NCI-H2196 treated with DMSO at 0.1 percent for 48 hours (cell line): ENCODE data around the gene ELP4.

Experiments used
- DNase-seq: peaks from one replicate; lab custom pipeline; 2025; ENCODE audit not compliant: unreplicated experiment; lab: John Stamatoyannopoulos, UW

Gene ELP4

GRCh38 chr11:31768749-31769640, 259.4 kb downstream of the ELP4 start:
- no peak for DNase-seq

- no peak for DNase-seq
Measured at GRCh38 chr11:31770011-31770700, 260.6 kb downstream of the ELP4 start.

DNA sequence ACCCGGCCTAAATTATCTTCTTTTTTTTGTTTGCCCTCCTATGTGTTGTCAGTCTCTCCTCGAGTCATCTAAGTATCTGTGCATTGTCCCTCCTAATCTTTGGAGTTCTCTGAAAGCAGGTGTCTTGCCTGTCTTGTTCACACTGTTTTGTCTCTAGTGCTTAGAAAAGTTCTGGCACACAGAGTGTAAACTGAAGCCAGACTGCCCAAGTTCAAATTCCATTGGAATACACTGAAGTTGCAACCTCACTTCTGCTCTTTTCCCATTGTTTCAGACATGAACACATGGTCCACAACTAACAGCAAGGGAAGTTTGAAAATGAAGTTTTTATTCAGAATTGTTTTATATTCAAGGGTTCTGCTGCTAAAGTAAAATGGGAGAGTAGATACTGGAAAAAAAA, 262.8 kb downstream of the ELP4 start:
- DNase-seq: no peak

DNA sequence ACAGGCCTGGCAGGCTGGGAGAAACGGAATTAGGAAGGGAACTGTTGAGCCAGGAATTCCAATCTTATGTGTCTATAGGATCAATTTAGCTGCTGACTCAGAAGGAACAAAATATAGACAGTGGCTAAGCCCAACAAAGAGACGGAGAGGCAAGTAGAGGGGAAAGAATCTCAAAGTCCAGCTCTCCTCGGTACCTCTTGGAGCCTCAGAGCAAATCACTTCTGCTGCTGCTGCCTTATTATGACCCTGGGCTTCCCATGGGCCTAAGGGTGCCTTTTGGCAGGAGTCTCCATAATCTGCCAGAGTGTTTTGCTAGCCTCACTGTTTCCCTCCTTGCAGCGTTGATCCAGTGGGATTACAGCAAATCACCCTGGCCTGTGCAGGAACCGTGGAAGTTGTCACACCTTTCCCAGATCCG, 269.8 kb downstream of the ELP4 start:
- DNase-seq: no peak

GRCh38 chr11:31780078-31780477, 270.5 kb downstream of the ELP4 start:
- no peak for DNase-seq

DNA sequence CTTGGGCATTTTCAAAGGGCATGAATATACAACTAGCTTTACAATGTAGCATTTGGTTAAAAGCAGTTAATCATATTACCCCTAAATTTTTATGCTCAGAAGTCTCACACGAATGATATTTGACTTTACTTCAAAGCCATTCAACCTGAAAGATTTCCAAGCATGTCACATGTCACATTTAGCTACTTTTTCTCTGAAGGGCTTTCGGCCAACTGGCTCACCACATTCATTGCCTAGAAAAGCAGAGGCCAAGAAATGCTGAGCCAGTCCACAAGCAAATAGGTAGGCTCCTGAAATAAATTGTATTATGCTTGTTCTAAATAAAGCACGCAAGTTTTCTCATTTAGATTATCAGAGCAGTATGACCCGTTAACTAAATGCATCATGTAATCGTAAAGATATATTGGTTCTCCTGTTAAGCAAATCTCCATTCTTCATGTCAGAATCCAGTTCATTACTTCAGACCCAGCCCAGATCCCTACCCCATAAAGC, 271.0 kb downstream of the ELP4 start:
- DNase-seq: no peak

- no peak for DNase-seq
Measured at GRCh38 chr11:31782257-31782656, 272.7 kb downstream of the ELP4 start.

DNA sequence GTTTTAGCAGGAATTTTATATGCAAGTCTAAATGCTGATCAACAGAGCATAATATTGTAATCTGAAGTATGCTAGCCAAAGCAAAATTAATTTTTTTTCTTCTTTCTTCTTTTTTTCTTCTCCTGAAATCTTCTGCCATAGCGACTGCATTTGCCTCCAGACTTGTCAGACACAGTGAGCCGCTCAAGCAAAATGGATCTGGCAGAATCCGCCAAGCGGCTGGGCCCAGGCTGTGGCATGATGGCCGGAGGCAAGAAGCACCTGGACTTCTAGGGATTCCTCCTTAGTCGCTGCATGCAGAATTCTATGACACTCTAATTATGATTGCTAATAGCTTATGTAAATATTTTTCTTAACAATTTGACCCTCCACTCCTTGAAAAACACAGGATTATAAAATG, 273.7 kb downstream of the ELP4 start:
- no peak for DNase-seq

DNA sequence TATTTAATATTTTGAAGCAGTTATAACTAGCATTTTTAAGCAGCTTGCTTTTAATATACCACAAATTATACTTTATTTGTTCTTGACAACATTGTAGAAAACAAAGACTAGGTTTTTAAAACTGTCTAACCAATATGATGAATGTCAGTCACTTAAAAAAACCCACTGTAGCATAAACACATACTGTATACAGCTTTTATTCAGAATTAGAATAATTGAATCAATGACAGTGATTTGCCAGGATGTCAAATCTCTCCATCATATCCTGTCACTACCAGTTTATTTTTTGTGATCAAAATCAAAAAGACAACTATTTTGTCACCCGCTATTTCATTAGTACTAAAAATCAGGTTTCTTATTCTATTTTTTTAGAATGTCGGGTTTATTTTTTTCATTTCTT, 275.0 kb downstream of the ELP4 start:
- no peak for DNase-seq

DNA sequence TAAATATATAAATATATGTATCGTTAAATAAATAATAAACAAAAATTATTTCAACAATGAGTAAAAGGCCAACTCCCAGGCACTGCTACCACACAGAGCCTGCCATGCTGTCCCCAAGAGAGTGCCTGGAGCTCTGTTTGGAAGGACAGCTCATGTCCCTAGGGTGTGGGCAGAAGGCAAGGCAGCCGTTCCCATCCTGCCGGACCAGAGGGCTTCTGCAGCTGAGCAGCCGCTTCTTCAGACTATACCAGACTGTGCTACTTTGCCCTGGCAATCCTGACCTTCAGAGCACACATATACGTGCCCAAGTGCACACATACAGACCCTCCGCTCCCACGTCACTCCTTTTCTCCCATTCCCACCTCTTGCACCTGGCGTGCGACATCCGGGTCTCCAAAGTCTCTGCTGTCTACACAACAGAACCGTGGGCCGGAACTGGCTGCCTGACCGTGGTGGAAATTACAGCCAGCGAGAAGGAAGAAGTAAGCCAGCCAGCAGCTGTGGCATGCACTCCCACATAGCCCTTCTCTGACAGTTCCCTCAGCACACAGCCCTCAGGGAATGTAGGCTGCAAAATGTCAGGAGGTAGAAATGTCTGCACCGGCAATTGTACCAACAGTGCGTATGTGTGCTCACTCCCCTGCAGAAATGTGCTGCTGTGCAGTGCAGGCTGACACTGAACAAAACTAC, 277.6 kb downstream of the ELP4 start:
- DNase-seq: no peak

GRCh38 chr11:31788085-31788484, 278.5 kb downstream of the ELP4 start:
- DNase-seq: no peak

GRCh38 chr11:31790649-31791048, 281.1 kb downstream of the ELP4 start:
- DNase-seq: no peak

DNA sequence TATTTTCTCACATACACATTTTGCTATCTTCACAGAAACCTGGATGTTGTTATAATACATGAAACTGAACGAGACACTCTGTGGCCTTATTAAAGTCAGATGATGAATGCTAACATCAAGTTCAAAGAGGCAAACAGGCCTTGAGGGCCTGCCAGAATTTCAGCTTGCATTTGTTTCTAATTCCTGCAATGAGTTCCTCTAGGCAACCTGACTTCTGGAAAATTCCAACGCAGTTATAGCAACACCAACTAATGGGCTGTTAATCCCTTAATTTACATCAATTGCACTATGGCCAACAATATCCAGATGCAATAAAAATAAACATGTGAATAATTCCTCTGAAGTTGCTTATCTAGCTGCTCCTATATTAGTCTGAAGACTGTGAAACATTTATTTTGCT, 282.5 kb downstream of the ELP4 start:
- no peak for DNase-seq

- no peak for DNase-seq
Measured at GRCh38 chr11:31792456-31792855, 282.9 kb downstream of the ELP4 start.

GRCh38 chr11:31793264-31793663, 283.7 kb downstream of the ELP4 start:
- no peak for DNase-seq

DNA sequence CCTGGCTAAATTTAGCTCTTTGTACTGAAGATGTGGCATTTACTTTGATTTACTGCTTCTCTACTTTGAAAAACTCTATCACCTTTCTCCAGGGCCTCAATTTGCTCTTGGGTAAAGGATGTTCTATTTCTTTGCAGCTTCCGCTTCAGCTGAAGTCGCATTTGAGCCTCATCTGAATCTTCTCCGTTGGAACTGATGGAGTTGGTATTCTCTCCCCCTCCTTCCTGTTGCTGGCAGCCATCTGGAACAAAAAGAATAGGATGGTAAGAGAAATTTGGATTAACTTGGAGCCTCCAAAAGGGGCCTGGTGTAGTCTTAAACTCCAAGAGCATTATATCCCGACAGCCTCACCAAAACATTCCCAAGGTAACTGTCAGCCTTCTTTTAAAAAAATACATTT, 285.0 kb downstream of the ELP4 start:
- DNase-seq: no peak

DNA sequence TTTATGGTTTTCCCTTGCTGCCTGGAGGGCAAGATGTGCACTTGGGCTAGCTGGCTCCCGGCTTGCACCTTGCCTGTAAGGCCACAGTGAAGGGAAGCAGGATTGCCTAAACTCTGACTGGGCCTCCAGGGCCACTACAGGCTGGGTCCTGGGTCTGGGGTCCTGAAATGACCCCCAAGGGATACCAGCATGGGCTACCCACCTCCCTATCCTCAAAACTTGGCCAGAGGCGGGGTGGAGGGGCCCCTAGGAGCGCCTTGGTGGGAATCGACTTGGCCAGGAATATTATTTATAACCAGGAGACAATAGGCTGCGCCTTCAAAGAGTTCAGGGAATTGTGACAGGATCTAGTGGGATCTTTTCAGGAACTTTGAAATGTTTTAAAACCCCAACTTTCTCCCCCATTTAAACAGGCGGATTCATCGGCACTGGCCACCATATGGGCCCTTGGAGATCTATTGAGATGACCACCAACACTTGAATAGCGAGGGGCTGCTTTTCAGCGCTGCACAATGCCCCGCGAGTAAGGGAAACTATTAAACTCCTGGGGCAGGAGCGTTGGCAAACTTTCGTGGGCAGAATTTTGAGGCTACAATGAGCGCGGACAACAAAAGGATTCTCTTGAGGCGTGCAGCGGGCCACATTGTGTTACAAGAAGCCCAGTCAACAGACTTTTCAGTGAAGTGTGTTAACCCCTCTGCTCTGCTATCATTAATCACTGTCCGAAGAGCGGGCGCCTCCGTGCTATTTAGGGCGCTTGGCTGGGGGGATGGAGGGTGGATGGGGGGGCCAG, 286.3 kb downstream of the ELP4 start:
- no peak for DNase-seq

- DNase-seq: no peak
Measured at GRCh38 chr11:31796499-31797189, 287.1 kb downstream of the ELP4 start.

GRCh38 chr11:31797190-31798056, 287.9 kb downstream of the ELP4 start:
- no peak for DNase-seq
